ENCODE measurements around the gene RFT1. TPM values are rescaled to one million over a fixed set of nuclear protein-coding genes. Genes with fewer than 3 reads are reported as not detected.

The RFT1 gene
- total RNA-seq: 10 to 100 TPM; 55.3 to 58.1 TPM

- POLR2A ChIA-PET: interaction anchor here (0.9 to 2.4 kb wide), 2 partner anchors 30 to 85 kb away, joined by 3 to 6 read pairs; partner anchors contain the start of gene SFMBT1
- CTCF ChIA-PET: interaction anchor here (0.6 to 8.0 kb wide), 4 partner anchors 16 to 66 kb away, joined by 3 to 60 read pairs (median 10); no protein-coding TSS in a partner anchor
Measured at GRCh38 chr3:53130179-53131061, at the start of gene RFT1. RFT1 (minus strand) TSS chr3:53130435; CDS start chr3:53130400, 35 bp downstream.

GRCh38 chr3:53179580-53179979, 49.3 kb upstream of the RFT1 start:
- CTCF ChIA-PET: no interaction called here
- POLR2A ChIA-PET: no interaction called here

- POLR2A ChIA-PET: no interaction called here
- CTCF ChIA-PET: interaction anchor here (1.0 kb wide), 1 partner anchor 64 kb away, joined by 3 read pairs; no protein-coding TSS in a partner anchor
Measured at GRCh38 chr3:53178246-53178645, 48.0 kb upstream of the RFT1 start.

- ChIA-PET CTCF (no interaction called here), POLR2A (no interaction called here)
Measured at GRCh38 chr3:53175613-53176540, 45.6 kb upstream of the RFT1 start.

GRCh38 chr3:53174346-53175250, 44.4 kb upstream of the RFT1 start:
- POLR2A ChIA-PET: no interaction called here
- CTCF ChIA-PET: no interaction called here

GRCh38 chr3:53173107-53173506, 42.9 kb upstream of the RFT1 start:
- ChIA-PET POLR2A (no interaction called here), CTCF (no interaction called here)

- CTCF ChIA-PET: no interaction called here
- POLR2A ChIA-PET: no interaction called here
Measured at GRCh38 chr3:53171827-53172505, 41.7 kb upstream of the RFT1 start.

GRCh38 chr3:53171064-53171418, 40.8 kb upstream of the RFT1 start:
- POLR2A ChIA-PET: no interaction called here
- CTCF ChIA-PET: no interaction called here

- ChIA-PET POLR2A (interaction anchor here (1.3 kb wide), 1 partner anchor 10 kb away, joined by 6 read pairs; the partner anchor contains the start of gene PRKCD), CTCF (interaction anchor here (0.9 kb wide), 1 partner anchor 26 kb away, joined by 5 read pairs; no protein-coding TSS in a partner anchor)
Measured at GRCh38 chr3:53170325-53171063, 40.3 kb upstream of the RFT1 start.

GRCh38 chr3:53169832-53170324, 39.6 kb upstream of the RFT1 start:
- POLR2A ChIA-PET: interaction anchor here (1.3 kb wide), 1 partner anchor 9 kb away, joined by 6 read pairs; the partner anchor contains the start of gene PRKCD
- CTCF ChIA-PET: interaction anchor here (0.9 kb wide), 1 partner anchor 26 kb away, joined by 5 read pairs; no protein-coding TSS in a partner anchor

GRCh38 chr3:53169045-53169831, 39.0 kb upstream of the RFT1 start:
- ChIA-PET CTCF (interaction anchor here (0.8 kb wide), 1 partner anchor 12 kb away, joined by 3 read pairs; no protein-coding TSS in a partner anchor), POLR2A (interaction anchor here (1.3 kb wide), 1 partner anchor 9 kb away, joined by 6 read pairs; the partner anchor contains the start of gene PRKCD)

- POLR2A ChIA-PET: no interaction called here
- CTCF ChIA-PET: interaction anchor here (0.8 kb wide), 1 partner anchor 11 kb away, joined by 3 read pairs; no protein-coding TSS in a partner anchor
Measured at GRCh38 chr3:53168175-53168923, 38.1 kb upstream of the RFT1 start.

GRCh38 chr3:53167418-53168174, 37.4 kb upstream of the RFT1 start:
- ChIA-PET POLR2A (interaction anchor here (0.6 kb wide), 1 partner anchor 88 kb away, joined by 3 read pairs; no protein-coding TSS in a partner anchor), CTCF (interaction anchor here (0.9 kb wide), 1 partner anchor 31 kb away, joined by 3 read pairs; no protein-coding TSS in a partner anchor)

- CTCF ChIA-PET: interaction anchor here (0.9 kb wide), 1 partner anchor 30 kb away, joined by 3 read pairs; no protein-coding TSS in a partner anchor
- POLR2A ChIA-PET: no interaction called here
Measured at GRCh38 chr3:53166781-53167291, 36.6 kb upstream of the RFT1 start.

- POLR2A ChIA-PET: no interaction called here
- CTCF ChIA-PET: interaction anchor here (0.8 kb wide), 1 partner anchor 54 kb away, joined by 3 read pairs; no protein-coding TSS in a partner anchor
Measured at GRCh38 chr3:53166206-53166605, 36.0 kb upstream of the RFT1 start.

Measured in activated CD8-positive, alpha-beta memory T cell treated with anti-CD3 and anti-CD28 coated beads for 36 hours (primary cell).